ENCODE data around the gene TMEM238. TPM values are rescaled to one million over a fixed set of nuclear protein-coding genes. Genes with fewer than 3 reads are reported as not detected.
A peak's percentile ranks its signal among the peaks of the same experiment; 100 is the strongest.

The TMEM238 gene
- total and polyA plus RNA-seq, 10 of the 15 experiments (the other 5 are each of a cell fraction or from before 2014, with no cell fraction given) = 0.05 to 16.9 (median 0.58) TPM; not detected in 1

- TF ChIP-seq ELK1 (IDR thresholded peaks at IDR 0.05; ENCODE audit: low read depth, low read length) (0 out of 2 replicates have a peak, but pooled peaks have one; percentile 36), TCF3 (IDR thresholded peaks at IDR 0.05; ENCODE audit: borderline replicate concordance, insufficient read depth, low read depth, low read length) (peak; percentile 92), LARP7 (IDR thresholded peaks at IDR 0.05) (peak; percentile 98; the same call in 1 of the 2 replicates), IKZF1 (conservative IDR thresholded peaks at IDR 0.05) (peak; percentile 55; the same call in 1 of the 2 replicates), POLR2AphosphoS5 (IDR thresholded peaks at IDR 0.05; ENCODE audit: low read length) (peak; percentile 98), ZBTB11 (CRISPR knock-in tag; IDR thresholded peaks at IDR 0.05) (peak; percentile 47; the same call in 1 of the 2 replicates), ZBED1 (IDR thresholded peaks at IDR 0.05; ENCODE audit: borderline replicate concordance) (peak; percentile 35; the same call in 1 of the 2 replicates), EGR1 (IDR thresholded peaks at IDR 0.05; ENCODE audit: borderline replicate concordance in 1 of 2, low read depth in 2 of 2, low read length in 2 of 2) (0 out of 3 replicates have a peak, but pooled peaks of 1 of the 2 experiments have one; percentile 26), ZNF687 (IDR thresholded peaks at IDR 0.05) (peak; percentile 96; the same call in 1 of the 2 replicates), TAF1 (IDR thresholded peaks at IDR 0.05; ENCODE audit: borderline replicate concordance, low read depth, low read length) (peak; percentile 95), POLR2AphosphoS2 (IDR thresholded peaks at IDR 0.05; ENCODE audit: low read depth, low read length) (peak; percentile 96), POU2F2 (IDR thresholded peaks at IDR 0.05; ENCODE audit: borderline replicate concordance, low read depth, low read length) (peak; percentile 93), TARDBP (IDR thresholded peaks at IDR 0.05; ENCODE audit: borderline replicate concordance) (0 out of 2 replicates have a peak, but pooled peaks have one; percentile 29), NKRF (conservative IDR thresholded peaks at IDR 0.05) (peak; percentile 97)
Observed at GRCh38 chr19:55407550-55407799, 23.4 kb upstream of the TMEM238 start, which contains the start of gene UBE2S (continued).
